ENCODE measurements around the gene INTS11. TPM values are rescaled to one million over a fixed set of nuclear protein-coding genes. Genes with fewer than 3 reads are reported as not detected.
A peak's percentile ranks its signal among the peaks of the same experiment; 100 is the strongest.

Gene INTS11
- total and polyA plus RNA-seq, 9 of the 15 experiments (the other 6 are each of a cell fraction or from before 2014, with no cell fraction given) = 3.6 to 183 (median 110) TPM

- TF ChIP-seq STAT6 (CRISPR knock-in tag; IDR thresholded peaks at IDR 0.05) (peak; percentile 84; the same call in 1 of the 2 replicates), E2F8 (IDR thresholded peaks at IDR 0.05; ENCODE audit: low read depth, partially characterized antibody) (peak; percentile 65), CGGBP1 (CRISPR knock-in tag; IDR thresholded peaks at IDR 0.05) (peak; percentile 74; the same call in 1 of the 2 replicates), ZNF561 (CRISPR knock-in tag; conservative IDR thresholded peaks at IDR 0.05) (no peak), BCL6 (CRISPR knock-in tag; IDR thresholded peaks at IDR 0.05) (no peak), PHF8 (IDR thresholded peaks at IDR 0.05; ENCODE audit: borderline replicate concordance, low read length) (peak; percentile 81; the same call in 1 of the 2 replicates), PKNOX1 (IDR thresholded peaks at IDR 0.05) (peak; percentile 23; the same call in 1 of the 2 replicates), ZNF445 (CRISPR knock-in tag; IDR thresholded peaks at IDR 0.05; ENCODE audit: low read depth) (no peak), HOMEZ (CRISPR knock-in tag; IDR thresholded peaks at IDR 0.05) (no peak), ZNF512 (tag; IDR thresholded peaks at IDR 0.05) (no peak), ZNF584 (CRISPR knock-in tag; IDR thresholded peaks at IDR 0.05; ENCODE audit: low read depth) (no peak), ZNF408 (CRISPR knock-in tag; IDR thresholded peaks at IDR 0.05; ENCODE audit: low read depth) (no peak), IRF9 (tag; IDR thresholded peaks at IDR 0.05) (peak; percentile 61; the same call in 1 of the 2 replicates)
Observed at GRCh38 chr1:1307923-1308755, 16.3 kb downstream of the INTS11 start, which contains the start of the genes ACAP3 and PUSL1 (continued).

Measured in K562 (cell line).